Memory B cell (primary cell): Measurements from ENCODE around the gene NFIB.

Experiments
- ATAC-seq: fragments of 150-1000 bp; cut with Tn5 transposase; 2 replicates; pipeline ENCODE4 v1.10.0; 2021; ENCODE audit warnings: low read depth, mild to moderate bottlenecking, moderate library complexity
- DNase-seq, 2 donors: peaks; one replicate each; pipeline ENCODE4 v3.0.0; 2022; ENCODE audit warnings: low spot score in 2 of 2
- H3K27ac Mint-ChIP-seq: one replicate; pipeline ENCODE4 v1.8.0; 2022; ENCODE audit warnings: mild to moderate bottlenecking, moderate library complexity, mixed read lengths
- H3K27me3 Mint-ChIP-seq: one replicate; pipeline ENCODE4 v1.8.0; 2022; ENCODE audit warnings: mixed read lengths
- H3K36me3 Mint-ChIP-seq: one replicate; pipeline ENCODE4 v1.8.0; 2022; ENCODE audit warnings: mild to moderate bottlenecking, mixed read lengths
- H3K4me1 Mint-ChIP-seq: one replicate; pipeline ENCODE4 v1.8.0; 2022; ENCODE audit warnings: mixed read lengths
- H3K4me3 Mint-ChIP-seq: one replicate; pipeline ENCODE4 v1.8.0; 2022; ENCODE audit warnings: mild to moderate bottlenecking, moderate library complexity, mixed read lengths
- H3K9me3 Mint-ChIP-seq: one replicate; pipeline ENCODE4 v1.8.0; 2022; ENCODE audit warnings: mixed read lengths

Gene NFIB

GRCh38 chr9:14277244-14277643, 36.7 kb downstream of the NFIB start:
- no peak for DNase-seq
- H3K4me3 Mint-ChIP-seq: no peak overlapping the region
- H3K27me3 Mint-ChIP-seq: peaks cover 14% of the 10 kb centered on the region
- ATAC-seq: no peak
- H3K27ac Mint-ChIP-seq: no peak overlapping the region
- no peaks in the 10 kb centered on the region for H3K36me3 Mint-ChIP-seq
- no peaks in the 10 kb centered on the region for H3K9me3 Mint-ChIP-seq
- H3K4me1 Mint-ChIP-seq: no peaks in the 10 kb centered on the region

- no peaks in the 10 kb centered on the region for H3K36me3 Mint-ChIP-seq
- H3K27ac Mint-ChIP-seq: no peak overlapping the region
- ATAC-seq (no peak), DNase-seq (no peak)
- no peaks in the 10 kb centered on the region for H3K4me1 Mint-ChIP-seq
- peaks cover 13% of the 10 kb centered on the region for H3K27me3 Mint-ChIP-seq
- no peak overlapping the region for H3K4me3 Mint-ChIP-seq
- H3K9me3 Mint-ChIP-seq: no peaks in the 10 kb centered on the region
These were observed 38.6 kb downstream of the NFIB start for GRCh38 chr9:14275331-14275730.

GRCh38 chr9:14273696-14274121, 40.2 kb downstream of the NFIB start:
- ATAC-seq: no peak

GRCh38 chr9:14272927-14273528, 40.9 kb downstream of the NFIB start:
- H3K4me1 Mint-ChIP-seq: no peaks in the 10 kb centered on the region
- no peak for DNase-seq
- no peak overlapping the region for H3K4me3 Mint-ChIP-seq
- H3K27ac Mint-ChIP-seq: no peak overlapping the region
- H3K9me3 Mint-ChIP-seq: peaks cover 2% of the 10 kb centered on the region
- H3K36me3 Mint-ChIP-seq: no peaks in the 10 kb centered on the region
- peaks cover 14% of the 10 kb centered on the region for H3K27me3 Mint-ChIP-seq
- ATAC-seq: no peak

More at GRCh38 chr9:14273696-14274121, 40.2 kb downstream of the NFIB start:
- DNase-seq: no peak
- Mint-ChIP-seq H3K4me3 (no peak overlapping the region), H3K36me3 (no peaks in the 10 kb centered on the region), H3K27ac (no peak overlapping the region), H3K27me3 (peaks cover 11% of the 10 kb centered on the region), H3K4me1 (no peaks in the 10 kb centered on the region), H3K9me3 (no peaks in the 10 kb centered on the region)

- H3K27me3 Mint-ChIP-seq: peaks cover 14% of the 10 kb centered on the region
- H3K27ac Mint-ChIP-seq: no peak overlapping the region
- ATAC-seq (no peak), DNase-seq (no peak)
- peaks cover 2% of the 10 kb centered on the region for H3K9me3 Mint-ChIP-seq
- H3K36me3 Mint-ChIP-seq: no peaks in the 10 kb centered on the region
- no peak overlapping the region for H3K4me3 Mint-ChIP-seq
- H3K4me1 Mint-ChIP-seq: no peaks in the 10 kb centered on the region
These were observed 42.8 kb downstream of the NFIB start for GRCh38 chr9:14271093-14271673.

GRCh38 chr9:14270358-14271092, 43.4 kb downstream of the NFIB start:
- H3K27me3 Mint-ChIP-seq: peaks cover 16% of the 10 kb centered on the region
- H3K4me1 Mint-ChIP-seq: no peaks in the 10 kb centered on the region
- H3K36me3 Mint-ChIP-seq: no peaks in the 10 kb centered on the region
- H3K27ac Mint-ChIP-seq: no peak overlapping the region
- DNase-seq: no peak
- ATAC-seq: no peak
- no peak overlapping the region for H3K4me3 Mint-ChIP-seq
- H3K9me3 Mint-ChIP-seq: peaks cover 4% of the 10 kb centered on the region

- Mint-ChIP-seq H3K27ac (no peak overlapping the region), H3K4me1 (no peaks in the 10 kb centered on the region), H3K27me3 (peaks cover 19% of the 10 kb centered on the region), H3K36me3 (no peaks in the 10 kb centered on the region), H3K4me3 (no peak overlapping the region), H3K9me3 (peaks cover 5% of the 10 kb centered on the region)
- ATAC-seq (no peak), DNase-seq (no peak)
These were observed 44.0 kb downstream of the NFIB start for GRCh38 chr9:14269916-14270315.

GRCh38 chr9:14263707-14264483, 50.0 kb downstream of the NFIB start:
- ATAC-seq: no peak
- H3K27ac Mint-ChIP-seq: no peak overlapping the region
- no peak for DNase-seq
- H3K4me1 Mint-ChIP-seq: no peaks in the 10 kb centered on the region
- no peak overlapping the region for H3K4me3 Mint-ChIP-seq
- H3K36me3 Mint-ChIP-seq: no peaks in the 10 kb centered on the region
- H3K9me3 Mint-ChIP-seq: peaks cover 5% of the 10 kb centered on the region
- H3K27me3 Mint-ChIP-seq: peaks cover 9% of the 10 kb centered on the region

GRCh38 chr9:14262827-14263226, 51.1 kb downstream of the NFIB start:
- no peak for ATAC-seq
- peaks cover 6% of the 10 kb centered on the region for H3K27me3 Mint-ChIP-seq
- H3K27ac Mint-ChIP-seq: no peak overlapping the region
- no peak overlapping the region for H3K4me3 Mint-ChIP-seq
- no peak for DNase-seq
- no peaks in the 10 kb centered on the region for H3K36me3 Mint-ChIP-seq
- H3K9me3 Mint-ChIP-seq: peaks cover 2% of the 10 kb centered on the region
- no peaks in the 10 kb centered on the region for H3K4me1 Mint-ChIP-seq

GRCh38 chr9:14261616-14262015, 52.3 kb downstream of the NFIB start:
- H3K36me3 Mint-ChIP-seq: no peaks in the 10 kb centered on the region
- H3K27me3 Mint-ChIP-seq: peaks cover 6% of the 10 kb centered on the region
- DNase-seq (no peak), ATAC-seq (no peak)
- no peak overlapping the region for H3K4me3 Mint-ChIP-seq
- H3K4me1 Mint-ChIP-seq: no peaks in the 10 kb centered on the region
- H3K9me3 Mint-ChIP-seq: peaks cover 2% of the 10 kb centered on the region
- no peak overlapping the region for H3K27ac Mint-ChIP-seq

- Mint-ChIP-seq H3K4me1 (no peaks in the 10 kb centered on the region), H3K9me3 (no peaks in the 10 kb centered on the region), H3K27me3 (peaks cover 3% of the 10 kb centered on the region), H3K4me3 (no peak overlapping the region), H3K27ac (no peak overlapping the region), H3K36me3 (no peaks in the 10 kb centered on the region)
- ATAC-seq (no peak), DNase-seq (no peak)
These were observed 53.8 kb downstream of the NFIB start for GRCh38 chr9:14260101-14260500.

GRCh38 chr9:14258660-14259239, 55.2 kb downstream of the NFIB start:
- ATAC-seq (no peak), DNase-seq (no peak)
- no peaks in the 10 kb centered on the region for H3K9me3 Mint-ChIP-seq
- no peaks in the 10 kb centered on the region for H3K36me3 Mint-ChIP-seq
- no peak overlapping the region for H3K4me3 Mint-ChIP-seq
- no peak overlapping the region for H3K27ac Mint-ChIP-seq
- H3K4me1 Mint-ChIP-seq: no peaks in the 10 kb centered on the region
- peaks cover 1% of the 10 kb centered on the region for H3K27me3 Mint-ChIP-seq

- DNase-seq (no peak), ATAC-seq (no peak)
- H3K4me3 Mint-ChIP-seq: no peak overlapping the region
- no peaks in the 10 kb centered on the region for H3K36me3 Mint-ChIP-seq
- H3K27ac Mint-ChIP-seq: no peak overlapping the region
- no peaks in the 10 kb centered on the region for H3K9me3 Mint-ChIP-seq
- H3K27me3 Mint-ChIP-seq: peaks cover 1% of the 10 kb centered on the region
- no peaks in the 10 kb centered on the region for H3K4me1 Mint-ChIP-seq
These were observed 55.8 kb downstream of the NFIB start for GRCh38 chr9:14258156-14258555.

GRCh38 chr9:14256588-14256987, 57.4 kb downstream of the NFIB start:
- H3K9me3 Mint-ChIP-seq: no peaks in the 10 kb centered on the region
- no peak for DNase-seq
- ATAC-seq: no peak
- H3K4me1 Mint-ChIP-seq: no peaks in the 10 kb centered on the region
- no peak overlapping the region for H3K4me3 Mint-ChIP-seq
- no peaks in the 10 kb centered on the region for H3K36me3 Mint-ChIP-seq
- H3K27ac Mint-ChIP-seq: no peak overlapping the region
- peaks cover 1% of the 10 kb centered on the region for H3K27me3 Mint-ChIP-seq
